Measurements from ENCODE around the gene EPG5.

- TF ChIP-seq CTCF (conservative IDR thresholded peaks at IDR 0.05) (no peak), ZFX (IDR thresholded peaks at IDR 0.05) (no peak)
Observed at GRCh38 chr18:45860492-45860891, 106.6 kb downstream of the EPG5 start.

All from C4-2B (cell line).